Smooth muscle cell (in vitro differentiated cells): ENCODE measurements around the gene SLK. TPM values are rescaled to one million over a fixed set of nuclear protein-coding genes. Genes with fewer than 3 reads are reported as not detected.

Experiments
- DNase-seq: peaks from one replicate; lab custom pipeline; 2025; ENCODE audit not compliant: unreplicated experiment; lab: John Stamatoyannopoulos, UW
- H2AFZ ChIP-seq: fragments of 200-600 bp; sonication (generic); 2 replicates; pipeline ENCODE4 v1.6.0; 2016; ENCODE audit warnings: antibody characterized with exemption, low read depth, mild to moderate bottlenecking
- H3F3A ChIP-seq: fragments of 200-600 bp; sonication (generic); 2 replicates; pipeline ENCODE4 v1.6.0; 2017; ENCODE audit warnings: antibody characterized with exemption, low read depth
- H3K27ac ChIP-seq: fragments of 200-600 bp; sonication (generic); 2 replicates; pipeline ENCODE4 v1.5.1; 2016; ENCODE audit warnings: low read depth, mild to moderate bottlenecking
- H3K27me3 ChIP-seq: fragments of 200-600 bp; sonication (generic); 2 replicates; pipeline ENCODE4 v1.6.1; 2016; ENCODE audit warnings: low read depth, mild to moderate bottlenecking
- H3K36me3 ChIP-seq: fragments of 200-600 bp; sonication (generic); 2 replicates; pipeline ENCODE4 v1.5.1; 2016; ENCODE audit warnings: low read depth
- H3K4me1 ChIP-seq: fragments of 200-600 bp; sonication (generic); 2 replicates; pipeline ENCODE4 v1.5.1; 2016; ENCODE audit warnings: low read depth
- H3K4me2 ChIP-seq: fragments of 200-600 bp; sonication (generic); 2 replicates; pipeline ENCODE4 v1.6.0; 2016; ENCODE audit warnings: mild to moderate bottlenecking
- H3K4me3 ChIP-seq: fragments of 200-600 bp; sonication (generic); 2 replicates; pipeline ENCODE4 v1.5.1; 2016; ENCODE audit warnings: mild to moderate bottlenecking
- H3K79me2 ChIP-seq: fragments of 200-600 bp; sonication (generic); 2 replicates; pipeline ENCODE4 v1.6.0; 2016; ENCODE audit warnings: low read depth, mild to moderate bottlenecking
- H3K9ac ChIP-seq: fragments of 200-600 bp; sonication (generic); 2 replicates; pipeline ENCODE4 v1.6.0; 2016; ENCODE audit warnings: low read depth
- H3K9me3 ChIP-seq: fragments of 200-600 bp; sonication (generic); replicated peaks from 2 replicates; pipeline ENCODE4 v1.5.1; 2016; ENCODE audit warnings: low read depth
- H4K20me1 ChIP-seq: fragments of 200-600 bp; sonication (generic); 2 replicates; pipeline ENCODE4 v1.6.0; 2016; ENCODE audit warnings: low read depth
- WGBS: methylation state at CpG from one replicate; pipeline ENCODE4 v1.1.7; 2016; ENCODE audit warnings: low lambda C conversion rate; 5-methylcytosine and 5-hydroxymethylcytosine counted together
- polyA plus RNA-seq: library from polyadenylated mRNA; unstranded; fragments of >200 nt; fragmentation: Nextera tagmentation; extraction: Ambion mirVana; gene quantifications from 2 replicates; pipeline ENCODE4 v1.2.1, GENCODE V29; 2016
- total RNA-seq: library from RNA; depleted of rRNA; stranded (reverse); fragments of >200 nt; gene quantifications from 2 replicates; pipeline ENCODE4 v1.2.3, GENCODE V29; 2014
- TF ChIP-seq, protein P1 (sequence below): fragments of 200-600 bp; sonication (generic); IDR thresholded peaks from 2 replicates; pipeline ENCODE4 v1.5.1; 2017; ENCODE audit warnings: borderline replicate concordance, mild to moderate bottlenecking, antibody characterized with exemption; ENCODE audit not compliant: insufficient read depth, poor library complexity, severe bottlenecking

Gene SLK
- total and polyA plus RNA-seq, 2 experiments from 2014 or later = 15.5 to 45.7 TPM

DNA sequence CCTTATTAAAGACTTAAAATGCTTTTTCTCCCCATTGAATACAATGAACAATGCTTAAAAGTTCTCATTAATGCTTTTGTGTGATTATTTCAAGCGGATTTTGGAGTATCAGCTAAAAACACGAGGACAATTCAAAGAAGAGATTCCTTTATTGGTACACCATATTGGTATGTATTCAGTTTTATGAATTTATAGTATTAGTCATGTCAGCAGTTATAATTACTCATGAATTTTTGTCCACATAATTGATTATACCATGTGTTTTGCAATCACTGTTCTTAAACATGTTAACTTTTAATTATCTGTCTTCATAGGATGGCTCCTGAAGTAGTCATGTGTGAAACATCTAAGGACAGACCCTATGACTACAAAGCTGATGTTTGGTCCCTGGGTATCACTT is 31.9 kb downstream of the SLK start:
- Histone ChIP-seq H4K20me1 (peaks cover 11% of the 10 kb centered on the region), H2AFZ (no peak overlapping the region), H3K27ac (no peak overlapping the region), H3K79me2 (peaks cover 8% of the 10 kb centered on the region), H3K9me3 (no peaks in the 10 kb centered on the region), H3K27me3 (no peaks in the 10 kb centered on the region), H3K4me3 (no peak overlapping the region), H3K36me3 (peaks cover 24% of the 10 kb centered on the region), H3K9ac (no peak overlapping the region), H3F3A (no peaks in the 10 kb centered on the region), H3K4me2 (no peak overlapping the region), H3K4me1 (no peaks in the 10 kb centered on the region)
- WGBS = 96% methylated on average over 2 of the region's 2 CpGs
- DNase-seq = no peak
- TF ChIP-seq, protein P1, sequence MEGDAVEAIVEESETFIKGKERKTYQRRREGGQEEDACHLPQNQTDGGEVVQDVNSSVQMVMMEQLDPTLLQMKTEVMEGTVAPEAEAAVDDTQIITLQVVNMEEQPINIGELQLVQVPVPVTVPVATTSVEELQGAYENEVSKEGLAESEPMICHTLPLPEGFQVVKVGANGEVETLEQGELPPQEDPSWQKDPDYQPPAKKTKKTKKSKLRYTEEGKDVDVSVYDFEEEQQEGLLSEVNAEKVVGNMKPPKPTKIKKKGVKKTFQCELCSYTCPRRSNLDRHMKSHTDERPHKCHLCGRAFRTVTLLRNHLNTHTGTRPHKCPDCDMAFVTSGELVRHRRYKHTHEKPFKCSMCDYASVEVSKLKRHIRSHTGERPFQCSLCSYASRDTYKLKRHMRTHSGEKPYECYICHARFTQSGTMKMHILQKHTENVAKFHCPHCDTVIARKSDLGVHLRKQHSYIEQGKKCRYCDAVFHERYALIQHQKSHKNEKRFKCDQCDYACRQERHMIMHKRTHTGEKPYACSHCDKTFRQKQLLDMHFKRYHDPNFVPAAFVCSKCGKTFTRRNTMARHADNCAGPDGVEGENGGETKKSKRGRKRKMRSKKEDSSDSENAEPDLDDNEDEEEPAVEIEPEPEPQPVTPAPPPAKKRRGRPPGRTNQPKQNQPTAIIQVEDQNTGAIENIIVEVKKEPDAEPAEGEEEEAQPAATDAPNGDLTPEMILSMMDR = no peak

DNA sequence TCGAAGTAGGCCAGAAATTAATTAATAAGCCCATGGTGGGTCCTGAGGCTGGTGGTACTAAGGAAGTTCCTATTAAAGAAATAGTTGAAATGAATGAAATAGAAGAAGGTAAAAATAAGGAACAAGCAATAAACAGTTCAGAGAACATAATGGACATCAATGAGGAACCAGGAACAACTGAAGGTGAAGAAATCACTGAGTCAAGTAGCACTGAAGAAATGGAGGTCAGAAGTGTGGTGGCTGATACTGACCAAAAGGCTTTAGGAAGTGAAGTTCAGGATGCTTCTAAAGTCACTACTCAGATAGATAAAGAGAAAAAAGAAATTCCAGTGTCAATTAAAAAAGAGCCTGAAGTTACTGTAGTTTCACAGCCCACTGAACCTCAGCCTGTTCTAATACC is 36.0 kb downstream of the SLK start:
- no peaks in the 10 kb centered on the region for H3K79me2 ChIP-seq
- TF ChIP-seq, protein P1 = no peak
- peaks cover 29% of the 10 kb centered on the region for H3K36me3 ChIP-seq

DNA sequence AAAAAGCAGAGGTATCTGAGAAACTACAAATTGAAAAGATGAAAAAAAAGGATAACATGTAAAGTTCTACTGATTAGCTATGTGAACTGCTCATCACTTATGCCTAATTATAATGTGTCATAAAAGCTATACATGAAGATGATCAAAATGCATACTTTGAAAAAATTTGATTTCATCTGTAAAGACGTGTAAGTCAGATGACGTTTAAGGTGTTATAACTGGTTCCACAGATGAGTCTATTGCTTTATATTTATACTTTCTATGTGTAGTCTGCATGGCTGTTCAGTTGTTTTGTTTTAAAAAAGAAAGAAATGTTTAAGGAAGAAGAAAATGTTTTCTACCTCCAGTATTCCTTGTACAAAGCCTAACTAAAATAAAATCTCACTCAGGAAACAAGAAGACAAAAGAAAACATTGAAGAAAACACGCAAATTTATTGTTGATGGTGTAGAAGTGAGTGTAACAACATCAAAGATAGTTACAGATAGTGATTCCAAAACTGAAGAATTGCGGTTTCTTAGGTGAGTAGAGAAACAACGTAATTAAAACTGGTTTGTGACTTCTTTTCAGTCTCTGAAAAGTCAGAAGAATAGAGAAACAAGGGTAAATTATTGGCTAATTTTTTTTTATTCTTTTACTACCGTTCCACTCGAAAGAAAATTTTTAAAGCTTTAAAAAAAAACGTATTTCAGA is 38.4 kb downstream of the SLK start:
- no peaks in the 10 kb centered on the region for H3K4me1 ChIP-seq
- H4K20me1 ChIP-seq = no peaks in the 10 kb centered on the region
- H3K9ac ChIP-seq = no peak overlapping the region
- H3K9me3 ChIP-seq = no peaks in the 10 kb centered on the region
- H3K27ac ChIP-seq = no peak overlapping the region
- 95% methylated on average over 8 of the region's 8 CpGs for WGBS
- TF ChIP-seq, protein P1 = no peak
- no peak for DNase-seq
- no peak overlapping the region for H3K4me2 ChIP-seq
- no peak overlapping the region for H3K4me3 ChIP-seq
- no peak overlapping the region for H2AFZ ChIP-seq
- H3K79me2 ChIP-seq = no peaks in the 10 kb centered on the region
- no peaks in the 10 kb centered on the region for H3F3A ChIP-seq
- no peaks in the 10 kb centered on the region for H3K27me3 ChIP-seq
- H3K36me3 ChIP-seq = peaks cover 19% of the 10 kb centered on the region

More for the DNA sequence above, 36.0 kb downstream of the SLK start:
- H3K4me2 ChIP-seq = no peak overlapping the region
- H2AFZ ChIP-seq = no peak overlapping the region
- no peak overlapping the region for H3K4me3 ChIP-seq
- H3K27me3 ChIP-seq = no peaks in the 10 kb centered on the region
- H4K20me1 ChIP-seq = peaks cover 5% of the 10 kb centered on the region
- no peak for DNase-seq
- H3K9me3 ChIP-seq = no peaks in the 10 kb centered on the region
- no peak overlapping the region for H3K9ac ChIP-seq
- no peak overlapping the region for H3K27ac ChIP-seq
- 100% methylated on average over 1 of the region's 1 CpG for WGBS
- H3F3A ChIP-seq = no peaks in the 10 kb centered on the region
- H3K4me1 ChIP-seq = no peaks in the 10 kb centered on the region

DNA sequence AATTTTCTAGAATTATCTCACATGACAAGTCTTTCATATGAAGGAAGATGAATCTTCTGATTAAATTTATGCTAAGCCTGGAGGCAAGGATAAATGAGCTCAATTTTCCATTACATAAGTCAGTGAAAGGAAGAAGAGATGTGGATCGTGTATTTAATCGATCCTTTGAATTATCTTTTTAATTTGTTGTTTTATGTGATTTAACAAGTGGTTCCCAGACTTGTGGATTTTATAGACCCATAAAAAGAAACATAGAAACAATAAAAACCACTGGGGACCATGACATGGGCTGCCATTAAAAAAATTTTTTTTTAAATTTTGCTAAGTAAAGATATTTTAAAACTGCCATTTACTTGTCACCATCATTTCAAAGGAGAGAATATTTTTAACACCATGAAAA is 45.0 kb downstream of the SLK start:
- Histone ChIP-seq H3K9me3 (no peaks in the 10 kb centered on the region), H3K79me2 (no peaks in the 10 kb centered on the region), H3K4me2 (no peak overlapping the region), H3K27me3 (no peaks in the 10 kb centered on the region), H4K20me1 (no peaks in the 10 kb centered on the region), H3K36me3 (no peaks in the 10 kb centered on the region), H3K27ac (no peak overlapping the region), H3K4me3 (no peak overlapping the region), H2AFZ (no peak overlapping the region), H3K4me1 (no peaks in the 10 kb centered on the region), H3K9ac (no peak overlapping the region), H3F3A (no peaks in the 10 kb centered on the region)
- no peak for DNase-seq
- WGBS = 89% methylated on average over 2 of the region's 2 CpGs
- TF ChIP-seq, protein P1 = no peak
